ENCODE data around the gene SLC7A7. TPM values are rescaled to one million over a fixed set of nuclear protein-coding genes. Genes with fewer than 3 reads are reported as not detected.

Gene SLC7A7
- total and polyA plus RNA-seq, 9 of the 15 experiments (the other 6 are each of a cell fraction or from before 2014, with no cell fraction given): 0.07 to 0.68 (median 0.41) TPM

DNA sequence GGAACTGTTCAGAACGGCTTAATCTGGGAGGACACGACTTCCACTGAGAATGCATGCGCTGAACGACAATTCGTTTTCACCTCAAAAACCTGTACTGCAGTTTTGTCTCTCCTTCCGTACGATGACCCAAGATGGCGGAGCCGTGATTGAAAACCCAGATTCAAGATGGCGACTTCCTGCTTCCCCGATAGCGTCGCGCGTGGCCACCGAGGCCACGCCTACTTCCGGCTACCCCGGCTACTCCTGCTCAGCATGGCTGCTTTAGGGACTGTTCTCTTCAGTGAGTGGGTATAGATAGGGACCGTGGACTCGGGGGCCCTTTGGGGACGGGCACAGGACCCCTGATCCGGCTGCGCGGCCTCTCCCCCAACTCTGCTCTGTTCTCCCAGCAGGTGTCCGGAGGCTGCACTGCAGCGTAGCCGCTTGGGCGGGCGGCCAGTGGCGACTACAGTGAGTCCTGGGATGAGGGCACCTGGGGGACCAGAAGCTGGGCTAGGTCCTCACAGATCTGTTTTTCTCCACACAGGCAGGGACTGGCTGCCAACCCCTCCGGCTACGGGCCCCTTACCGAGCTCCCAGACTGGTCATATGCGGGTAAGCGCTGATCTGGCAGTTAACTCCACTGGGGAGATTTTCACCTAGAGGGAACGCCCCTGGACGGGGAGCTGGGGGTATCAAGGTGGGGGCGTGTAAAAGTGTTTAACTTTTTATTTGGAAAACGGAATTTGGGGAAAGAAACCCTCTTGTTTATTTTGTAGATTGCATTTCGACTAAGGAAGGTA, 14.6 kb upstream of the SLC7A7 start, which contains the start of gene MRPL52 (continued):
- TF ChIP-seq ZNF518B (CRISPR knock-in tag; IDR thresholded peaks at IDR 0.05) (no peak), ZNF668 (CRISPR knock-in tag; IDR thresholded peaks at IDR 0.05) (no peak), BRCA1 (IDR thresholded peaks at IDR 0.05) (no peak), BRCA1 (CRISPR knock-in tag; IDR thresholded peaks at IDR 0.05) (no peak), CC2D1A (IDR thresholded peaks at IDR 0.05) (no peak), ZNF830 (CRISPR knock-in tag; IDR thresholded peaks at IDR 0.05) (no peak), CHCHD3 (CRISPR knock-in tag; IDR thresholded peaks at IDR 0.05) (no peak), PPARD (CRISPR knock-in tag; IDR thresholded peaks at IDR 0.05) (no peak), PRMT5 (CRISPR knock-in tag; IDR thresholded peaks at IDR 0.05) (no peak), ZNF184 (CRISPR knock-in tag; IDR thresholded peaks at IDR 0.05) (no peak), MED1 (CRISPR knock-in tag; IDR thresholded peaks at IDR 0.05; ENCODE audit: borderline replicate concordance) (no peak), FOXA1 (IDR thresholded peaks at IDR 0.05; ENCODE audit: borderline replicate concordance) (no peak), ZEB2 (IDR thresholded peaks at IDR 0.05) (no peak), NFIX (CRISPR knock-in tag; IDR thresholded peaks at IDR 0.05; ENCODE audit: low read depth) (no peak), NR2C2 (CRISPR knock-in tag; IDR thresholded peaks at IDR 0.05) (no peak), NR2C2 (tag; IDR thresholded peaks at IDR 0.05) (peak; percentile 77), STAT5B (CRISPR knock-in tag; IDR thresholded peaks at IDR 0.05) (no peak), GMEB1 (CRISPR knock-in tag; IDR thresholded peaks at IDR 0.05) (peak; percentile 50; the same call in 1 of the 2 replicates), TEAD1 (CRISPR knock-in tag; IDR thresholded peaks at IDR 0.05) (peak in 1 of 2 experiments; percentile 55; a peak in 1 of 4 replicates), CAMTA2 (CRISPR knock-in tag; conservative IDR thresholded peaks at IDR 0.05) (no peak), HOXB6 (CRISPR knock-in tag; IDR thresholded peaks at IDR 0.05; ENCODE audit: borderline replicate concordance) (no peak), ZNF57 (CRISPR knock-in tag; IDR thresholded peaks at IDR 0.05) (no peak), SRSF7 (optimal IDR thresholded peaks at IDR 0.05; ENCODE audit: low read depth, low read length) (no peak)
- TF ChIP-seq, protein P1, sequence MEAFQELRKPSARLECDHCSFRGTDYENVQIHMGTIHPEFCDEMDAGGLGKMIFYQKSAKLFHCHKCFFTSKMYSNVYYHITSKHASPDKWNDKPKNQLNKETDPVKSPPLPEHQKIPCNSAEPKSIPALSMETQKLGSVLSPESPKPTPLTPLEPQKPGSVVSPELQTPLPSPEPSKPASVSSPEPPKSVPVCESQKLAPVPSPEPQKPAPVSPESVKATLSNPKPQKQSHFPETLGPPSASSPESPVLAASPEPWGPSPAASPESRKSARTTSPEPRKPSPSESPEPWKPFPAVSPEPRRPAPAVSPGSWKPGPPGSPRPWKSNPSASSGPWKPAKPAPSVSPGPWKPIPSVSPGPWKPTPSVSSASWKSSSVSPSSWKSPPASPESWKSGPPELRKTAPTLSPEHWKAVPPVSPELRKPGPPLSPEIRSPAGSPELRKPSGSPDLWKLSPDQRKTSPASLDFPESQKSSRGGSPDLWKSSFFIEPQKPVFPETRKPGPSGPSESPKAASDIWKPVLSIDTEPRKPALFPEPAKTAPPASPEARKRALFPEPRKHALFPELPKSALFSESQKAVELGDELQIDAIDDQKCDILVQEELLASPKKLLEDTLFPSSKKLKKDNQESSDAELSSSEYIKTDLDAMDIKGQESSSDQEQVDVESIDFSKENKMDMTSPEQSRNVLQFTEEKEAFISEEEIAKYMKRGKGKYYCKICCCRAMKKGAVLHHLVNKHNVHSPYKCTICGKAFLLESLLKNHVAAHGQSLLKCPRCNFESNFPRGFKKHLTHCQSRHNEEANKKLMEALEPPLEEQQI (IDR thresholded peaks at IDR 0.05): no peak
